Panc1 (cell line): ENCODE results near the gene MST1. TPM values are rescaled to one million over a fixed set of nuclear protein-coding genes. Genes with fewer than 3 reads are reported as not detected.

Source experiments
- ATAC-seq: fragments of 200-7000 bp; cut with Tn5 transposase; 2 replicates; pipeline ENCODE4 v1.9.1; 2020; ENCODE audit warnings: mild to moderate bottlenecking, moderate library complexity
- BruUV-seq: library from RNA; stranded (reverse); fragments of 400-500 nt; replicated peaks from 2 replicates; lab custom pipeline; 2021; lab: Mats Ljungman, UMichigan
- CTCF ChIA-PET: fragments of 300-600 bp; sonication (Branson Sonifier 250); formaldehyde crosslinking; loops from one replicate; lab custom pipeline; 2022; ENCODE audit warnings: antibody characterized with exemption; lab: Charles Lee
- POLR2A ChIA-PET: fragments of 300-600 bp; sonication (Branson Sonifier 250); formaldehyde crosslinking; loops from one replicate; lab custom pipeline; 2022; ENCODE audit warnings: antibody characterized with exemption; lab: Charles Lee
- DNase-seq: peaks from one replicate; pipeline ENCODE4 v3.0.0-alpha.2; 2010; ENCODE audit warnings: low read depth, low spot score
- H3K27ac ChIP-seq: 2 replicates; pipeline ENCODE4 v1.5.1; 2011; ENCODE audit warnings: mild to moderate bottlenecking, low read length, inconsistent platforms
- H3K27me3 ChIP-seq: fragments of 200-500 bp; sonication (Bioruptor generic); 2 replicates; pipeline ENCODE4 v1.6.0; 2014; ENCODE audit warnings: low read length, inconsistent platforms; ENCODE audit not compliant: control insufficient read depth, insufficient read depth
- H3K36me3 ChIP-seq: fragments of 200-500 bp; sonication (Bioruptor generic); 2 replicates; pipeline ENCODE4 v1.5.1; 2014; ENCODE audit warnings: inconsistent platforms, mild to moderate bottlenecking, low read length, moderate library complexity; ENCODE audit not compliant: control insufficient read depth, insufficient read depth
- H3K4me1 ChIP-seq: 2 replicates; pipeline ENCODE4 v1.5.1; 2011; ENCODE audit warnings: inconsistent platforms, mild to moderate bottlenecking, low read length, moderate library complexity; ENCODE audit not compliant: control insufficient read depth, insufficient read depth
- H3K4me3 ChIP-seq, 2 experiments: 2 replicates each; pipeline ENCODE4 v1.5.1; 2011 to 2012; ENCODE audit warnings: low read depth in 2 of 2, low read length in 2 of 2, mild to moderate bottlenecking in 2 of 2, inconsistent platforms in 1 of 2, moderate library complexity in 1 of 2
- H3K9me3 ChIP-seq: fragments of 200-500 bp; sonication (Bioruptor generic); 2 replicates; pipeline ENCODE4 v1.5.1; 2014; ENCODE audit warnings: low read depth, mild to moderate bottlenecking, inconsistent platforms, low read length, moderate library complexity; ENCODE audit not compliant: control insufficient read depth, insufficient read depth
- CTCF ChIP-seq: fragments of 450-650 bp; IDR thresholded peaks from 2 replicates; pipeline ENCODE4 v1.5.1; 2017; ENCODE audit warnings: mild to moderate bottlenecking
- POLR2AphosphoS5 ChIP-seq: IDR thresholded peaks from 2 replicates; pipeline ENCODE4 v1.6.1; 2012; ENCODE audit warnings: mild to moderate bottlenecking, low read depth, low read length, moderate library complexity
- REST ChIP-seq, 2 experiments: IDR thresholded peaks; 2 replicates each; pipeline ENCODE4 v1.6.1; 2011 to 2012; ENCODE audit warnings: low read depth in 2 of 2, control low read depth in 1 of 2, low read length in 1 of 2, mild to moderate bottlenecking in 1 of 2, moderate library complexity in 1 of 2; ENCODE audit not compliant: insufficient read depth in 1 of 2
- SIN3A ChIP-seq: IDR thresholded peaks from 2 replicates; pipeline ENCODE4 v1.6.1; 2012; ENCODE audit warnings: low read depth, mild to moderate bottlenecking, low read length, moderate library complexity, borderline replicate concordance; ENCODE audit not compliant: insufficient read depth
- TCF7L2 ChIP-seq: IDR thresholded peaks from 2 replicates; pipeline ENCODE4 v1.6.1; 2011; ENCODE audit warnings: mild to moderate bottlenecking, low read depth, low read length, inconsistent platforms
- in situ Hi-C: cut with HindIII; loops from 2 replicates; pipeline ENCODE4 v1.10.0; 2016; ENCODE audit warnings: low sequenced_read_pairs, low pct_unique_long_range_greater_than_20kb
- intact Hi-C: fragments of 100-400 bp; cut with micrococcal nuclease; formaldehyde crosslinking; loops from one replicate; pipeline ENCODE4 v1.10.0; 2022; ENCODE audit not compliant: unreplicated experiment
- total RNA-seq: library from RNA; stranded (reverse); gene quantifications from one replicate; pipeline ENCODE4 v1.2.1, GENCODE V29; 2021; ENCODE audit not compliant: unreplicated experiment

MST1 gene
- total RNA-seq, 1 experiment from 2014 or later, result 14.0 TPM

- H3K36me3 ChIP-seq, result no peaks in the 10 kb centered on the region
- no TSS peak for BruUV-seq
- intact Hi-C loops, result no loop called here
- no peaks in the 10 kb centered on the region for H3K9me3 ChIP-seq
- no peaks in the 10 kb centered on the region for H3K4me1 ChIP-seq
- in situ Hi-C loops, result no loop called here
- TF ChIP-seq CTCF (no peak), REST (IDR thresholded peaks at IDR 0.05; ENCODE audit: insufficient read depth in 1 of 2, low read depth in 2 of 2, low read length in 1 of 2) (no peak), POLR2AphosphoS5 (no peak), TCF7L2 (no peak), SIN3A (no peak)
- no peak overlapping the region for H3K27ac ChIP-seq
- DNase-seq, result no peak
- ChIA-PET CTCF (no interaction called here), POLR2A (no interaction called here)
- H3K27me3 ChIP-seq, result no peaks in the 10 kb centered on the region
- ATAC-seq, result no peak
- H3K4me3 ChIP-seq, result no peak overlapping the region
These were observed 22.9 kb upstream of the MST1 start for GRCh38 chr3:49712166-49712565.

GRCh38 chr3:49711489-49711888 lies 22.2 kb upstream of the MST1 start:
- TF ChIP-seq CTCF (no peak), REST (IDR thresholded peaks at IDR 0.05; ENCODE audit: insufficient read depth in 1 of 2, low read depth in 2 of 2, low read length in 1 of 2) (no peak)
- Histone ChIP-seq H3K4me1 (no peaks in the 10 kb centered on the region), H3K4me3 (no peak overlapping the region), H3K36me3 (no peaks in the 10 kb centered on the region), H3K27ac (no peak overlapping the region), H3K27me3 (no peaks in the 10 kb centered on the region), H3K9me3 (no peaks in the 10 kb centered on the region)
- in situ Hi-C loops, result no loop called here
- CTCF ChIA-PET, result no interaction called here
- intact Hi-C loops, result no loop called here
- BruUV-seq, result no TSS peak
- ATAC-seq, result no peak
- POLR2A ChIA-PET, result no interaction called here
- no peak for DNase-seq
